ENCODE measurements around the gene PDE7B. TPM values are rescaled to one million over a fixed set of nuclear protein-coding genes. Genes with fewer than 3 reads are reported as not detected.

PDE7B gene
- total and polyA plus RNA-seq, 2 experiments from 2014 or later = 3.1 to 6.8 TPM

- no peaks in the 10 kb centered on the region for H3K9me3 ChIP-seq (ENCODE audit: low read depth)
- no peaks in the 10 kb centered on the region for H3K36me3 ChIP-seq (ENCODE audit: low read depth)
- 67 to 72% methylated on average over 1 of the region's 1 CpG for WGBS, 2 experiments (ENCODE audit: low coverage in 1 of 2, low lambda C conversion rate in 2 of 2, missing lambda C conversion rate in 2 of 2)
- H3K79me2 ChIP-seq (ENCODE audit: insufficient read depth) = no peaks in the 10 kb centered on the region
- H4K20me1 ChIP-seq (ENCODE audit: insufficient read depth) = no peaks in the 10 kb centered on the region
- TF ChIP-seq EZH2 (IDR thresholded peaks at IDR 0.05; ENCODE audit: insufficient read depth, poor library complexity, severe bottlenecking) (no peak), EZH2phosphoT487 (IDR thresholded peaks at IDR 0.05; ENCODE audit: insufficient read depth, low read depth) (no peak)
- no peaks in the 10 kb centered on the region for H3K9me2 ChIP-seq (ENCODE audit: insufficient read depth)
- peaks cover 11% of the 10 kb centered on the region for H3F3A ChIP-seq (ENCODE audit: insufficient read depth)
- no peak for DNase-seq
- no peak overlapping the region for H3K27ac ChIP-seq
- H3K4me1 ChIP-seq (ENCODE audit: insufficient read depth) = peaks cover 8% of the 10 kb centered on the region; the same call in 1 of the 2 replicates
- in situ Hi-C loops (cut with MboI) = no loop called here
- H3K4me3 ChIP-seq = no peak overlapping the region
- no peak overlapping the region for H3K4me2 ChIP-seq (ENCODE audit: unreplicated experiment)
- H2AFZ ChIP-seq = no peak overlapping the region
- no peak overlapping the region for H3K9ac ChIP-seq
- H3K27me3 ChIP-seq (replicated peaks; ENCODE audit: insufficient read depth) = no peaks in the 10 kb centered on the region
These were observed 45.6 kb downstream of the PDE7B start for GRCh38 chr6:135897087-135897486.

GRCh38 chr6:135901774-135902524 is 50.4 kb downstream of the PDE7B start:
- no peak for TF ChIP-seq EZH2phosphoT487 (IDR thresholded peaks at IDR 0.05; ENCODE audit: insufficient read depth, low read depth)
- no peak for TF ChIP-seq EZH2 (IDR thresholded peaks at IDR 0.05; ENCODE audit: insufficient read depth, poor library complexity, severe bottlenecking)
- Histone ChIP-seq H3K36me3 (ENCODE audit: low read depth) (no peaks in the 10 kb centered on the region), H3K4me3 (peak overlapping the region; percentile 59), H2AFZ (peak overlapping the region; percentile 83), H4K20me1 (ENCODE audit: insufficient read depth) (no peaks in the 10 kb centered on the region), H3K9ac (peak overlapping the region; percentile 77), H3K27ac (peak overlapping the region; percentile 86), H3K9me3 (ENCODE audit: low read depth) (no peaks in the 10 kb centered on the region), H3K9me2 (ENCODE audit: insufficient read depth) (no peaks in the 10 kb centered on the region), H3K4me2 (ENCODE audit: unreplicated experiment) (peak overlapping the region; percentile 85), H3K79me2 (ENCODE audit: insufficient read depth) (no peaks in the 10 kb centered on the region), H3K27me3 (replicated peaks; ENCODE audit: insufficient read depth) (no peaks in the 10 kb centered on the region), H3K4me1 (ENCODE audit: insufficient read depth) (peaks cover 43% of the 10 kb centered on the region), H3F3A (ENCODE audit: insufficient read depth) (peaks cover 38% of the 10 kb centered on the region)
- WGBS, 2 experiments (ENCODE audit: low coverage in 1 of 2, low lambda C conversion rate in 2 of 2, missing lambda C conversion rate in 2 of 2) = 1 to 5% methylated on average over 6 of the region's 6 CpGs
- in situ Hi-C loops (cut with MboI) = no loop called here
- peak; percentile 94 for DNase-seq

GRCh38 chr6:135902756-135903331 is 51.3 kb downstream of the PDE7B start:
- TF ChIP-seq EZH2 (IDR thresholded peaks at IDR 0.05; ENCODE audit: insufficient read depth, poor library complexity, severe bottlenecking) (no peak), EZH2phosphoT487 (IDR thresholded peaks at IDR 0.05; ENCODE audit: insufficient read depth, low read depth) (no peak)
- WGBS, 2 experiments (ENCODE audit: low coverage in 1 of 2, low lambda C conversion rate in 2 of 2, missing lambda C conversion rate in 2 of 2) = 62% methylated on average over 2 of the region's 2 CpGs
- Histone ChIP-seq H4K20me1 (ENCODE audit: insufficient read depth) (no peaks in the 10 kb centered on the region), H3K4me1 (ENCODE audit: insufficient read depth) (peaks cover 47% of the 10 kb centered on the region), H3K4me3 (peak overlapping the region; percentile 59), H3K27ac (peak overlapping the region; percentile 86), H3K4me2 (ENCODE audit: unreplicated experiment) (peak overlapping the region; percentile 85), H3K79me2 (ENCODE audit: insufficient read depth) (no peaks in the 10 kb centered on the region), H3K27me3 (replicated peaks; ENCODE audit: insufficient read depth) (no peaks in the 10 kb centered on the region), H3K9ac (peak overlapping the region; percentile 77), H2AFZ (peak overlapping the region; percentile 83), H3K9me2 (ENCODE audit: insufficient read depth) (no peaks in the 10 kb centered on the region), H3F3A (ENCODE audit: insufficient read depth) (peaks cover 38% of the 10 kb centered on the region), H3K9me3 (ENCODE audit: low read depth) (no peaks in the 10 kb centered on the region), H3K36me3 (ENCODE audit: low read depth) (no peaks in the 10 kb centered on the region)
- in situ Hi-C loops (cut with MboI) = no loop called here
- DNase-seq = peak; percentile 42

- no peaks in the 10 kb centered on the region for H3K9me2 ChIP-seq (ENCODE audit: insufficient read depth)
- H4K20me1 ChIP-seq (ENCODE audit: insufficient read depth) = no peaks in the 10 kb centered on the region
- no peak overlapping the region for H3K27ac ChIP-seq
- H2AFZ ChIP-seq = no peak overlapping the region
- no peak overlapping the region for H3K4me2 ChIP-seq (ENCODE audit: unreplicated experiment)
- no peaks in the 10 kb centered on the region for H3K79me2 ChIP-seq (ENCODE audit: insufficient read depth)
- peaks cover 47% of the 10 kb centered on the region for H3K4me1 ChIP-seq (ENCODE audit: insufficient read depth)
- peak; percentile 45 for DNase-seq
- TF ChIP-seq EZH2 (IDR thresholded peaks at IDR 0.05; ENCODE audit: insufficient read depth, poor library complexity, severe bottlenecking) (no peak), EZH2phosphoT487 (IDR thresholded peaks at IDR 0.05; ENCODE audit: insufficient read depth, low read depth) (no peak)
- H3K9me3 ChIP-seq (ENCODE audit: low read depth) = no peaks in the 10 kb centered on the region
- in situ Hi-C loops (cut with MboI) = no loop called here
- H3K4me3 ChIP-seq = no peak overlapping the region
- H3K27me3 ChIP-seq (replicated peaks; ENCODE audit: insufficient read depth) = no peaks in the 10 kb centered on the region
- H3K9ac ChIP-seq = no peak overlapping the region
- 59 to 65% methylated on average over 2 of the region's 2 CpGs for WGBS, 2 experiments (ENCODE audit: low coverage in 1 of 2, low lambda C conversion rate in 2 of 2, missing lambda C conversion rate in 2 of 2)
- H3F3A ChIP-seq (ENCODE audit: insufficient read depth) = peaks cover 38% of the 10 kb centered on the region
- no peaks in the 10 kb centered on the region for H3K36me3 ChIP-seq (ENCODE audit: low read depth)
These were observed 53.2 kb downstream of the PDE7B start for GRCh38 chr6:135904666-135905065.
